ENCODE data around the gene SEC14L6.

The SEC14L6 gene

GRCh38 chr22:30500628-30501027, 45.9 kb downstream of the SEC14L6 start:
- Histone ChIP-seq H3K79me2 (ENCODE audit: low read length) (no peaks in the 10 kb centered on the region), H3K4me1 (ENCODE audit: low read length) (no peaks in the 10 kb centered on the region), H3F3A (ENCODE audit: insufficient read depth, low read length) (no peaks in the 10 kb centered on the region), H3K9me2 (replicated peaks; ENCODE audit: insufficient read depth, low read length) (no peaks in the 10 kb centered on the region), H3K4me3 (ENCODE audit: low read length) (no peak overlapping the region), H3K9me3 (replicated peaks; ENCODE audit: insufficient read depth, low read length) (no peaks in the 10 kb centered on the region), H3K9ac (ENCODE audit: low read length) (no peak overlapping the region), H3K4me2 (ENCODE audit: low read depth, low read length) (no peak overlapping the region), H3K27ac (ENCODE audit: low read length) (no peak overlapping the region), H2AFZ (ENCODE audit: low read length) (no peak overlapping the region), H3K36me3 (replicated peaks; ENCODE audit: insufficient read depth, low read length) (no peaks in the 10 kb centered on the region), H4K20me1 (ENCODE audit: insufficient read depth, low read length) (no peaks in the 10 kb centered on the region), H3K27me3 (replicated peaks; ENCODE audit: insufficient read depth, low read length) (peaks cover 84% of the 10 kb centered on the region)
- TF ChIP-seq EZH2 (optimal IDR thresholded peaks at IDR 0.05; ENCODE audit: low read depth, low read length), result no peak
- no peak for DNase-seq

- Histone ChIP-seq H3K9me2 (replicated peaks; ENCODE audit: insufficient read depth, low read length) (no peaks in the 10 kb centered on the region), H3K4me2 (ENCODE audit: low read depth, low read length) (no peak overlapping the region), H3K9ac (ENCODE audit: low read length) (no peak overlapping the region), H3K27me3 (replicated peaks; ENCODE audit: insufficient read depth, low read length) (peaks cover 87% of the 10 kb centered on the region), H3K4me3 (ENCODE audit: low read length) (no peak overlapping the region), H3K36me3 (replicated peaks; ENCODE audit: insufficient read depth, low read length) (no peaks in the 10 kb centered on the region), H2AFZ (ENCODE audit: low read length) (no peak overlapping the region), H3K9me3 (replicated peaks; ENCODE audit: insufficient read depth, low read length) (no peaks in the 10 kb centered on the region), H3K27ac (ENCODE audit: low read length) (no peak overlapping the region), H3K79me2 (ENCODE audit: low read length) (no peaks in the 10 kb centered on the region), H3K4me1 (ENCODE audit: low read length) (no peaks in the 10 kb centered on the region), H3F3A (ENCODE audit: insufficient read depth, low read length) (no peaks in the 10 kb centered on the region), H4K20me1 (ENCODE audit: insufficient read depth, low read length) (no peaks in the 10 kb centered on the region)
- TF ChIP-seq EZH2phosphoT487 (IDR thresholded peaks at IDR 0.05; ENCODE audit: low read length) (no peak), EZH2 (optimal IDR thresholded peaks at IDR 0.05; ENCODE audit: low read depth, low read length) (no peak), CTCF (IDR thresholded peaks at IDR 0.05; ENCODE audit: low read length) (no peak)
- DNase-seq, result no peak
These were observed 48.9 kb downstream of the SEC14L6 start for GRCh38 chr22:30497466-30498150.

- no peak for TF ChIP-seq EZH2phosphoT487 (IDR thresholded peaks at IDR 0.05; ENCODE audit: low read length)
- no peak for TF ChIP-seq CTCF (IDR thresholded peaks at IDR 0.05; ENCODE audit: low read length)
- no peak for TF ChIP-seq EZH2 (optimal IDR thresholded peaks at IDR 0.05; ENCODE audit: low read depth, low read length)
- Histone ChIP-seq H3K4me1 (ENCODE audit: low read length) (no peaks in the 10 kb centered on the region), H3K79me2 (ENCODE audit: low read length) (no peaks in the 10 kb centered on the region), H3K4me3 (ENCODE audit: low read length) (no peak overlapping the region), H3K9ac (ENCODE audit: low read length) (no peak overlapping the region), H3K9me2 (replicated peaks; ENCODE audit: insufficient read depth, low read length) (no peaks in the 10 kb centered on the region), H3K9me3 (replicated peaks; ENCODE audit: insufficient read depth, low read length) (no peaks in the 10 kb centered on the region), H3K4me2 (ENCODE audit: low read depth, low read length) (no peak overlapping the region), H3K36me3 (replicated peaks; ENCODE audit: insufficient read depth, low read length) (no peaks in the 10 kb centered on the region), H4K20me1 (ENCODE audit: insufficient read depth, low read length) (no peaks in the 10 kb centered on the region), H3K27ac (ENCODE audit: low read length) (no peak overlapping the region), H3K27me3 (replicated peaks; ENCODE audit: insufficient read depth, low read length) (peaks cover 90% of the 10 kb centered on the region), H3F3A (ENCODE audit: insufficient read depth, low read length) (no peaks in the 10 kb centered on the region), H2AFZ (ENCODE audit: low read length) (no peak overlapping the region)
- no peak for DNase-seq
These were observed 51.3 kb downstream of the SEC14L6 start for GRCh38 chr22:30495041-30495784.

GRCh38 chr22:30492144-30492543, 54.4 kb downstream of the SEC14L6 start:
- Histone ChIP-seq H3F3A (ENCODE audit: insufficient read depth, low read length) (no peaks in the 10 kb centered on the region), H3K27me3 (replicated peaks; ENCODE audit: insufficient read depth, low read length) (peaks cover 88% of the 10 kb centered on the region), H3K79me2 (ENCODE audit: low read length) (no peaks in the 10 kb centered on the region), H3K4me2 (ENCODE audit: low read depth, low read length) (no peak overlapping the region), H2AFZ (ENCODE audit: low read length) (no peak overlapping the region), H3K36me3 (replicated peaks; ENCODE audit: insufficient read depth, low read length) (no peaks in the 10 kb centered on the region), H3K4me1 (ENCODE audit: low read length) (no peaks in the 10 kb centered on the region), H4K20me1 (ENCODE audit: insufficient read depth, low read length) (no peaks in the 10 kb centered on the region), H3K4me3 (ENCODE audit: low read length) (no peak overlapping the region), H3K9me3 (replicated peaks; ENCODE audit: insufficient read depth, low read length) (no peaks in the 10 kb centered on the region), H3K9ac (ENCODE audit: low read length) (no peak overlapping the region), H3K9me2 (replicated peaks; ENCODE audit: insufficient read depth, low read length) (no peaks in the 10 kb centered on the region), H3K27ac (ENCODE audit: low read length) (no peak overlapping the region)
- no peak for DNase-seq
- TF ChIP-seq EZH2 (optimal IDR thresholded peaks at IDR 0.05; ENCODE audit: low read depth, low read length), result no peak
- no peak for TF ChIP-seq EZH2phosphoT487 (IDR thresholded peaks at IDR 0.05; ENCODE audit: low read length)
- no peak for TF ChIP-seq CTCF (IDR thresholded peaks at IDR 0.05; ENCODE audit: low read length)
